Measurements from ENCODE around the gene RMC1.
"Not testable (repeated sequence)": the region's sequence is repeated elsewhere in the genome, so short reads cannot be mapped to it uniquely, and the experiment has no call there.

The RMC1 gene

GRCh38 chr18:23536204-23536603 is 32.9 kb downstream of the RMC1 start:
- DNase-seq, result no peak

GRCh38 chr18:23537274-23537673 is 34.0 kb downstream of the RMC1 start:
- DNase-seq, result no peak

GRCh38 chr18:23538001-23538400 is 34.7 kb downstream of the RMC1 start:
- no peak for DNase-seq

- DNase-seq, result no peak
These were observed 35.6 kb downstream of the RMC1 start for GRCh38 chr18:23538870-23539269.

GRCh38 chr18:23539296-23539695 is 36.0 kb downstream of the RMC1 start:
- no peak for DNase-seq

- DNase-seq, result no peak
These were observed 36.7 kb downstream of the RMC1 start for GRCh38 chr18:23539911-23540525.

- no peak for DNase-seq
These were observed 37.6 kb downstream of the RMC1 start for GRCh38 chr18:23540867-23541266.

- DNase-seq, result no peak
These were observed 38.2 kb downstream of the RMC1 start for GRCh38 chr18:23541349-23542093.

GRCh38 chr18:23542461-23542860 is 39.1 kb downstream of the RMC1 start:
- no peak for DNase-seq

- no peak for DNase-seq
These were observed 42.0 kb downstream of the RMC1 start for GRCh38 chr18:23545247-23545789.

- no peak for DNase-seq
These were observed 44.0 kb downstream of the RMC1 start for GRCh38 chr18:23547306-23547705.

- no peak for DNase-seq
These were observed 44.5 kb downstream of the RMC1 start for GRCh38 chr18:23547846-23548245.

GRCh38 chr18:23548275-23548674 is 45.0 kb downstream of the RMC1 start:
- DNase-seq, result no peak

- DNase-seq, result no peak
These were observed 45.4 kb downstream of the RMC1 start for GRCh38 chr18:23548719-23549118.

- DNase-seq, result no peak
These were observed 47.6 kb downstream of the RMC1 start for GRCh38 chr18:23550898-23551297.

GRCh38 chr18:23551978-23552377 is 48.7 kb downstream of the RMC1 start:
- DNase-seq, result no peak

GRCh38 chr18:23552505-23552904 is 49.2 kb downstream of the RMC1 start:
- DNase-seq, result no peak

GRCh38 chr18:23553887-23554286 is 50.6 kb downstream of the RMC1 start:
- DNase-seq, result peak; percentile 71

- DNase-seq, result no peak
These were observed 53.0 kb downstream of the RMC1 start for GRCh38 chr18:23556145-23556780.

GRCh38 chr18:23557511-23557910 is 54.2 kb downstream of the RMC1 start:
- DNase-seq, result not testable (repeated sequence)

GRCh38 chr18:23560186-23560585 is 56.9 kb downstream of the RMC1 start:
- no peak for DNase-seq

GRCh38 chr18:23563377-23564043 is 60.2 kb downstream of the RMC1 start:
- DNase-seq, result no peak

- no peak for DNase-seq
These were observed 62.7 kb downstream of the RMC1 start for GRCh38 chr18:23565916-23566547.
